ENCODE measurements around the gene IL1RL1.
A peak's percentile ranks its signal among the peaks of the same experiment; 100 is the strongest.

The IL1RL1 gene

DNA sequence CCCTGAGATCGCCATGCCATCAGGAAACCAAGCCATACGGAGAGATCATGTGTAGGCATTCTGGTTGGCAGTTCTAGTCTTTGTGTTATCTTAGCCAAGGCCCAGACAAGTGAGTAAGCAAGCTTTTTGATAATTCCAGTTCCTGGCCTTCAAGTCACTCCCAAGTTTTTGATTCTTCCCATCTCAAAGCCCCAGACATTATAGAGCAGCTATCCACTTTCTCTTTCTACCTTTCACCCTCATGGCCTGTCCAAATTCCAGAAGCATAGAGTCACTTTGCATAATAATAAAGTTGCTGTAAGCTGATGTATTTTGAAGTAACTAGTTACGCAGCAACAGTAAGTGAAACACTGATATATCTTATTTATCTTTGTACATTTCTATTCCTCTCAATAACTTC lies 26.8 kb upstream of the IL1RL1 start:
- H3K36me3 Mint-ChIP-seq, result peaks cover 1% of the 10 kb centered on the region
- H3K4me1 Mint-ChIP-seq, result no peaks in the 10 kb centered on the region
- H3K9me3 Mint-ChIP-seq, result no peaks in the 10 kb centered on the region

DNA sequence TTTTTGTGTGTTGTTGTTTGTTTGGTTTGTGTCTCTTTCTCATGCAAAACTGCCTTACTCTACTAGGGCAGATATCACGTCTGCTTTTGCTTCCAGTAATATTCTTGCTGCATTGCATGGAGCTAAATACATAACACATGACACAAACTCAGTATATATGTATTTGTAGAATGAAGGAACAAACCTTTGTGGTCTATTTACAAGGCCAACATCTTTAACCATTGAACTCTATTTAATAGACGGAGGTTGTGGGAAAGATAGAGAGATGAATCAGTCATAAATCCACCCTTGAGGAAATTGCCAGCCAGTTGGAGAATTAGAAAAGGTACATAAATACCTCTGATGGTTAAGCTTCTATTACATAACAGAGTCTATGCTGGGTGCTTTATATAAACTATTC lies 26.0 kb upstream of the IL1RL1 start:
- Mint-ChIP-seq H3K36me3 (peaks cover 1% of the 10 kb centered on the region), H3K4me3 (no peak overlapping the region)

More for the DNA sequence above, 26.8 kb upstream of the IL1RL1 start:
- no peak overlapping the region for H3K27ac Mint-ChIP-seq
- no peak overlapping the region for H3K4me3 Mint-ChIP-seq
- H3K27me3 Mint-ChIP-seq, result no peaks in the 10 kb centered on the region

DNA sequence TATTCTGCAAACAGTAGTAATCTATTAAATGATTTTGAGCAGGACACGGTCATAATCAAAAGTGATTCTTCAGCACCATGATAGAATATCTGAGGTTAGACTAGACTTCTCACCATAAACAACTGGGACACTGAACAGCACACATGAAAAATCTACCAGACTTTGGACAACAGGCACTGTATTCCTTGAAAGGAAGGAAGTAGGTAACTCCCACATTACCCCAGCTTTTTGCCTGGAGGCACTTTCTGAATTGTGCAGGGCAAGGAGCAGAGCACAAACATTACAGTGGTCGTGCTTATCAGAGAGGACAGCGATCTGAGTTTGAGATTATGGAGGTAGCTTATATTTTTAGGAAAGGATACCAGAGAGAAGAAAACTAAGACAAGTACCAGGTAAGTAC lies 25.3 kb upstream of the IL1RL1 start:
- H3K27me3 Mint-ChIP-seq, result no peaks in the 10 kb centered on the region
- H3K9me3 Mint-ChIP-seq, result no peaks in the 10 kb centered on the region
- H3K36me3 Mint-ChIP-seq, result peaks cover 1% of the 10 kb centered on the region
- no peaks in the 10 kb centered on the region for H3K4me1 Mint-ChIP-seq
- no peak overlapping the region for H3K27ac Mint-ChIP-seq
- no peak overlapping the region for H3K4me3 Mint-ChIP-seq

More for the DNA sequence above, 26.0 kb upstream of the IL1RL1 start:
- no peak overlapping the region for H3K27ac Mint-ChIP-seq
- no peaks in the 10 kb centered on the region for H3K9me3 Mint-ChIP-seq
- no peaks in the 10 kb centered on the region for H3K4me1 Mint-ChIP-seq
- H3K27me3 Mint-ChIP-seq, result no peaks in the 10 kb centered on the region

DNA sequence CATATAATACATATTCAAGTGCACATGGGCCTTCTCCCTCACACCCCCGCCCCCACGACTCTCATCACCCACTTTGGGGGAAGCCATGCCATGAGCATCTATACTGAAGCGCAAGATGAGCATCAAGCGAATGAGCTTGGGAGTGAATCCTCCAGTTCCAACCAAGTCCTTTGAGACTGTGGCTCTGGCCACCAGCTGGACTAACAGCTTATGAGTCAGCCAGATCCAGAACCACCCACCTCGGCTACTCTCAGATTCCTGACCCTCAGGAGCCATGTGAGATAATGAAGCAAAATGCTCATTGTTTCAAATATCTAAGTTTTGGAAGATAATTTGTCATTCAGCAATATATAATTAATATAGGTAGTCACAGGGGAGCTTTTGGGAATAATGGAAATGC lies 22.2 kb upstream of the IL1RL1 start:
- Mint-ChIP-seq H3K36me3 (peaks cover 1% of the 10 kb centered on the region), H3K4me1 (no peaks in the 10 kb centered on the region), H3K4me3 (no peak overlapping the region), H3K27ac (no peak overlapping the region), H3K9me3 (no peaks in the 10 kb centered on the region), H3K27me3 (no peaks in the 10 kb centered on the region)

DNA sequence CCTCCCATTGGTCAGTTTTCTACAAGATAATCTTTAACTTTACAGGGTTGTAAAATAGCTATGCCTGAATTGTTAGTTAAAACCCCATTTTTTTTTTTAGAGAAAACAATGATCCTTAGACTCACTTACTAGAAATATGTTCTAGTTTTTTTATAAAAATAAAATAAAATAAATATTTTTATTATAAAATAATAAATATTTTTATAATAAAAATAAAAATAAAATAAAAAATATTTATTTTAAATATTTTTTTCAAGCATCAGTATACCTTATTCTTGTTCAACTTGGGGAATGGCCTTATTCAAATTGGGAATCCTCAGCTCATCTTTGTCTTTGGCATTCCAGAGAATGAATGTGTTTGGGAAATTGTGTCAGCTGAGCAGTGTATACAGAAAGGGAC lies 20.8 kb upstream of the IL1RL1 start:
- Mint-ChIP-seq H3K27me3 (no peaks in the 10 kb centered on the region), H3K36me3 (peaks cover 1% of the 10 kb centered on the region), H3K27ac (no peak overlapping the region), H3K4me3 (no peak overlapping the region), H3K9me3 (no peaks in the 10 kb centered on the region), H3K4me1 (peaks cover 8% of the 10 kb centered on the region)

DNA sequence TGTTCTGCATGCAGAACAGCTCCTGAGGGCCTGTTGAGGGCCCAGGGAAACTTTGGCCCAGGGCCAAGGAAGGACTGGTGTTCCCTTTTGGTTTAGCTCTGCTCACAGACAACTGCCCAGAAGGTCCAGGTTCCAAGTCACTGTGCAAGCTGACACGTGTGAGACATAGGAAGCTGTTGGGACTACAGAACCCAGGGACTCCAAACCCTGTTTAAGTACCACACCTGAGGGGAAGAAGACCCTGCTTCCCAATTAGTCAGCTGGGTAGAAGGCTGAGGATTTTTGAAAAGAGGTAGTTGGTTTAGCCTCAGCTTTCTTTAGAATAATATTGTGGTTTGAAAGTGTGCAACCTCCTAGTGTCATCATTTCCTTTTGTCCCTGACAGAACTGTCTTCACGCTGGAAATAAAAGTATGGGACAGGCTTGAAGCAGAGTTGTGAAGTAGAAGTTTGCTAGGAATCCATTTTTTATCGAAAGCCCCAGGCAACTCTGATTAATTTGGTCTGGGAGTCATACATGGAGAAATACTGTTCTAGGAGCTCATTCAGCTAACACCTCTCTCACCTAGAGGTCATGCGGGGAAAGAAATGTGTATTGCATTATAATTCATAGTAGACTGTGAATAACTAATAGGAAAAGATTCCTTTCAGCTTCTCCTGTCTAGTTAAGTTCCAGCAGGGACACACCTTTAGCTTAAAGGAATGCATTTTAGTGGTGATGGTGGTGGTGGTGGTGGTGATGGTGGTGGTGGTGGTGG lies 19.9 kb upstream of the IL1RL1 start:
- H3K4me3 Mint-ChIP-seq, result no peak overlapping the region
- H3K4me1 Mint-ChIP-seq, result peaks cover 8% of the 10 kb centered on the region
- H3K27me3 Mint-ChIP-seq, result no peaks in the 10 kb centered on the region
- peaks cover 1% of the 10 kb centered on the region for H3K36me3 Mint-ChIP-seq
- H3K9me3 Mint-ChIP-seq, result no peaks in the 10 kb centered on the region
- H3K27ac Mint-ChIP-seq, result no peak overlapping the region

DNA sequence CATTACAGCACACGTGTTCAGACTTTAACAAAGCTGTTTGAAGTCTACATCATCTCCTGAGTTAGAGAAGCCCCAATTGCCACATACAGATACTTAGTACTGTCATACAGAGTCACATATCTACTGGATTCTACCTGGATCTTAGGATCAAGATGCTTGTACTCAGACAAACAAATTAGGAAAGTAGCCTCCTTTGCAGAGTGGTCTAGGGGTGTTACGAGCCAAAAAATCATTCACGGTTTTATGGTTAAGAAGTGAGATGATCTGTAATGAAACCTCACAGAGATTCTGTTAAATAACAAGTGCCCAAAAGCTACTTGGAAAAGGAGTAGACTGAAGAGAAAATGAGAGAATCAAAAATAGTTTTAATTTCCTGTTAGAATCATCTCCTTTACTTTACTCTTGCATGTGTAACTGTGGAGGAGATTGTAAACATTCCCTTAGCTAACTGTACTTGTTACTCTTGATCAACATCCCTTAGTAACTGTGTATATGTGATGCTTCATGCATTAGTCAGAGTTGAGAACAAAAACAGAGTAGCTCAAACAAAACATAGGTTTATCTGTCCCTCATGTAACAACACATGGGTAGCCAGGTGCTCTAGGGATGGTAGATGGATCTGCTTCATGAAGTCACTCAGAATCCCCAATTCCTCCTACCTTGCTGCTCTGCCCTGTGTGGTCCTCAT lies 16.4 kb upstream of the IL1RL1 start:
- H3K4me1 Mint-ChIP-seq, result peaks cover 8% of the 10 kb centered on the region
- no peaks in the 10 kb centered on the region for H3K36me3 Mint-ChIP-seq
- H3K9me3 Mint-ChIP-seq, result no peaks in the 10 kb centered on the region
- no peaks in the 10 kb centered on the region for H3K27me3 Mint-ChIP-seq
- no peak overlapping the region for H3K27ac Mint-ChIP-seq
- no peak overlapping the region for H3K4me3 Mint-ChIP-seq

DNA sequence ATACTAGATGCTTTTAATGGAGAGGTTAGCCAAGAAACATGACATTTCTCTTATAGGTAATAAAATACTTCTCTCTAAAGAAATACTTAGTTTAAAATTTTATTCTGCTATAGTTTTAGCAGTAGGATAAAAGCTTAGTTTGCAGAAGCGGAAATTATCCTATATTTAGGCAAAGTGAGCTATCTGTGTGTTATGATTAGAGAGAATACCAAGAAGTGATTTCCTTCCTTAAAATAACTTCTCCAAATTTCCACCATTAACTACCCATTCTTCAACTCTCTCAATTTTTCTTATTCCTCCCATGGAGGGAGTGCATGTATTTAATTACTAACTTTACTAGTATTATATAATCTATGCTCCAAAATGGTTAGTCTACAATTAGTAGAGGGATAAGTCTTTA lies 15.8 kb upstream of the IL1RL1 start:
- H3K27ac Mint-ChIP-seq, result no peak overlapping the region
- H3K9me3 Mint-ChIP-seq, result no peaks in the 10 kb centered on the region
- H3K27me3 Mint-ChIP-seq, result no peaks in the 10 kb centered on the region
- peaks cover 8% of the 10 kb centered on the region for H3K4me1 Mint-ChIP-seq
- H3K36me3 Mint-ChIP-seq, result no peaks in the 10 kb centered on the region
- no peak overlapping the region for H3K4me3 Mint-ChIP-seq

DNA sequence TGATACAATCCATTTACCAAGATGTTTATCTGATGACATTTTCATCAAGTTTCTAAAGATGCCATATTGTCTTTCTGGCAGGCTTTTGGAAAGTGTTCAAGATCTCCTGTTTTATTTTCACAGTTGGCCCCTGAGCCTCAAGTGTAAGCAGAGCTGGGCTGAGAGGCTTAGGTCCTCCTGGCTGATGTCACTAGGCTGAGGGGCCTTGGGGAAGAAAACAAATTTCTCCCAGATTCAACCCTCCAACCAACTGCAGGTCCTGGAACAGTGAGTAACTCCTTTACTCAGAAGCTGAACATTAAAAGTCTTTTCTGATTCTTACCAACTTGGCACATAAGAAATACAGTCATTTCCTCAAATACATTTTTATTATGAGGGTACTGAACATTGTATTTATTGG lies 14.9 kb upstream of the IL1RL1 start:
- peaks cover 13% of the 10 kb centered on the region for H3K4me1 Mint-ChIP-seq
- no peaks in the 10 kb centered on the region for H3K36me3 Mint-ChIP-seq
- no peak overlapping the region for H3K27ac Mint-ChIP-seq
- no peaks in the 10 kb centered on the region for H3K9me3 Mint-ChIP-seq
- H3K27me3 Mint-ChIP-seq, result no peaks in the 10 kb centered on the region
- no peak overlapping the region for H3K4me3 Mint-ChIP-seq

DNA sequence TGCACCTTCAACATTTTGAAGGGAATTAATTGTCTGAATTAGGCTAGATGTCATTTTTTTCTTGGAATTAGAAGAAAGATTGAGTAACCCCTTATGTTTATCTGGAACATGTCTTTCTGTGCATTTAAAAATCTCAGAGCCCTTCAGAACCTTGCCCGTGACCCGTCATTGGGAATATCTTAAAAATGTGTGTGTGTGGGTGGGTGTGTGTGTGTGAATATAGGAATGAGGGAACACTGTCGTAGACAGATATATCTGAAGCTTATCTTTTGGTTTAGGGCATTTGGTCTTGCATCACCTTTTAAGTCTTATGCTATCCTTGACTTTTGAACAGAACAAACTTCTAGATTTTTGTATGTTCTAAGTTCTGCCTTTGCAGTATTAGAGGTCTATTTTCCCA lies 13.5 kb upstream of the IL1RL1 start:
- H3K4me3 Mint-ChIP-seq, result no peak overlapping the region
- no peaks in the 10 kb centered on the region for H3K36me3 Mint-ChIP-seq
- H3K27ac Mint-ChIP-seq, result no peak overlapping the region
- peaks cover 21% of the 10 kb centered on the region for H3K4me1 Mint-ChIP-seq
- no peaks in the 10 kb centered on the region for H3K27me3 Mint-ChIP-seq
- H3K9me3 Mint-ChIP-seq, result no peaks in the 10 kb centered on the region

DNA sequence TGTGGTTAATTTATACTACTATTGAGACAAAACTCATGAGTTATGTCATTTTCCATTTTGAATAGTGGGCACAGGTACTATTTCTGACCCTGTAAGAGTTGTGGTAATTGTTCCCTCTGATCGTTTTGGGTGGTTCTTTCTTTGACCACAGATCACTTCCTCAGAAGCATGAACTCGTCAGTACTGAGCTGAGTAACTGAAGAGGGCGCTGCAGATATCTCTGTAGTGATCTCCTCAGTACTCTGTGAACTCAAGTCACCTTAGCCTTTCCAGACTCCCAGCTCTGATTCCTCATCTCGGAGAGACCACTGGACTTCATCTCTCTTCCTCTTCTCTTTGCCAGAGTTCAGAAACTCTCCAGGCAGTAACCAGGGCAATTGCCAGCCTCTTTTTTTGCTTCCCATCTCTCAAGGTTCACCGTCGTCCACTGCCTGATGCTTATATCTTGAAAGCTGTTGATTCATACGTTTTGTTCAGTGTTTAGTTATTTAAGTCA lies 9.4 kb upstream of the IL1RL1 start:
- no peak overlapping the region for H3K4me3 Mint-ChIP-seq
- H3K36me3 Mint-ChIP-seq, result no peaks in the 10 kb centered on the region
- H3K9me3 Mint-ChIP-seq, result no peaks in the 10 kb centered on the region
- H3K27me3 Mint-ChIP-seq, result no peaks in the 10 kb centered on the region
- peak overlapping the region; percentile 24 for H3K27ac Mint-ChIP-seq
- peaks cover 25% of the 10 kb centered on the region for H3K4me1 Mint-ChIP-seq

DNA sequence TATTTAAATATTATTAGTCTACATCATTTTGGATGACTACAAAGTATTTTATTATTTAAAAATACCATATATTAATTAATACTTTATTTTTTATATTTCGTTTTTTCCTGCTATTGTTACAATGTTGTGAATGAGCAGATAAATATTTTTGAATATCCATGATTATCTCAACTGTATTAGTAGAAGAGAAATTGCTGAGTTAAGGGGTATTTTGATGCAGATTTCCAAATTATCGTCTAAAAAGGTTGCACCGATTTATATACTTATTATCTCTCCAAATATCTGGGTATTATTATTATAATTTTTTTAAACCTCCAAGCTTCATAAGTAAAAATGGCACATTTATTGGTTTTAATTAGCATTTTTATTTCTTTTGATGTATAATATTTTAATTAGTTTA lies 8.9 kb upstream of the IL1RL1 start:
- Mint-ChIP-seq H3K9me3 (no peaks in the 10 kb centered on the region), H3K27me3 (no peaks in the 10 kb centered on the region), H3K27ac (no peak overlapping the region), H3K36me3 (no peaks in the 10 kb centered on the region), H3K4me1 (peaks cover 25% of the 10 kb centered on the region), H3K4me3 (no peak overlapping the region)

DNA sequence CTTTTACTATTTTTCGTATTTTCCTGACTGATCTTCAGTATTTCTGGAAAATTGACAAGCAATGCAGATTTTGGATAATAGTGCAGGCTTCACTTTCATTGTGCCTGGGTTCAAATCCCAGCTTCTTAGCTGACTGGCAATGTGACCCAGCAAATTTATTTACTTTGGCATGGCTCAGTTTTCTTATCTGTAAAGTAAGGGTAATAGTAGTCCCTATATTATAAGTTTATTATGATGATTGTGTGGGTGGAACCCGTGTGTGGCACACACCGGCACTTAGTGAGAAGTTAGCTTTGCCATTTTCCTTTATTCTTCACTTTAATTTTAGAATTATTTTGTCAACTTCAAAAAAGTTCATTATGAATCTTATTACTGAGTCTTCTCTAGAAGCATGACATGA lies 7.8 kb upstream of the IL1RL1 start:
- Mint-ChIP-seq H3K4me1 (peaks cover 25% of the 10 kb centered on the region), H3K36me3 (no peaks in the 10 kb centered on the region), H3K9me3 (no peaks in the 10 kb centered on the region), H3K4me3 (no peak overlapping the region), H3K27me3 (no peaks in the 10 kb centered on the region), H3K27ac (no peak overlapping the region)

DNA sequence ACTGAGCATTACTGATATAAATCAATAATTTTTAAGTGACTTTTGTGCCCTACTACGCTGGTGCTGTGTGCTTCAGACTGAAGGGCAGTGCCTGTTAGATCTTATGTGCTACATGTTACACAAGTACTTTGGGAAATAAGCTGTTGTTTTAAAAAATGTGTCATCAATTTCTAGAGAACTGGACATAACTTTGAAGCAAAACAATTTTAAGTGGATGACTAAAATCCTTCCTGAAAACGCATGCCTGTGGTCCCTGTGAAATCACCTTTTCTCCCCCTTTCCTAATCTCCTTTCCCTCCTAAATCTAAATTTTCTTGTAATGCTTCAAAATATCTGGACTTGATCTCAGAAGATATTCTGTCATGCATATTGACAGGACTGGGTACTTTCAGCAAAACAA lies 7.1 kb upstream of the IL1RL1 start:
- Mint-ChIP-seq H3K27ac (peak overlapping the region; percentile 18), H3K36me3 (no peaks in the 10 kb centered on the region), H3K9me3 (no peaks in the 10 kb centered on the region), H3K27me3 (no peaks in the 10 kb centered on the region), H3K4me3 (peak overlapping the region; percentile 5), H3K4me1 (peaks cover 25% of the 10 kb centered on the region)

DNA sequence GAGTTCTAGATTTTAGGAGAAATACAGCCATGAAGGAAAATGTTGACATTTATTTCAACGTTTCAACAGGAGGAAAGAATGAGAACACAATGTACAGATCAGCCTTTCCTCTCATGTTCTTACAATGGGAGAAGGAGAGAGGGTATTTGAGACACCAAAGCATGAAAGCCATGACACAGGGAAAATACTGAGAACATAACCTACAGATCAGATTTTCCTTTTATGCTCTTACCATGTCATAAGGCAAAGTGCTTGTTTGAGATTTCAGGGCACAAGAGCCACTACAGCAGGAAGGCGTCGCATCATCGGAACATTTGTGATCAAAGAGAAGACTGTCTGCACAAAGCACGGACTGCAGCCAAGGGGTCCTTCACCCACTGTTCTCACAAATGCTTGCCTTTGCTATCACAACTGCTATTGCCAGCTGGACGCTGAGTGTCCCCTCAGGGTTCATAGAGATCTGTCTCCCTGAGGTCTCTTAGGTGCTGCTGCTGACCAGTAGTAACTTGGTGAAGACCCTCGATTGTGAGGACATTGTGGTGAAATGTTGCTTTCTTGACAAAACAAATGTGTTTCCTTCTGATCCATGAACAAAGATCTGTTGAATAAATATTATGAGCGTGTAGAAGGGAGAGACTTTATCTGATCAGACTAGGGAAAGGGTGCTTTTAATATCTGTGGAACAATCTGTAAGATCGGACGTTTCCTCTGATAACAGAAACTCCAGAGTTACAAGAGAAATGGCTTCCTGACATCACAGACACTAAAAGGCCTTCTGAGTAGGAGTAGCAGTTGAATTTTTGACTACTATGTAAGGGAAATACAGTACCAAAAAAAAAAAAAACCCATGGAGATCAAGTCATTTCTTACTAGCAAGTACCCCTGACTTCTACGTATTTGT lies 6.4 kb upstream of the IL1RL1 start:
- H3K27ac Mint-ChIP-seq, result peak overlapping the region; percentile 60
- H3K4me3 Mint-ChIP-seq, result peak overlapping the region; percentile 5
- H3K4me1 Mint-ChIP-seq, result peaks cover 25% of the 10 kb centered on the region
- H3K27me3 Mint-ChIP-seq, result no peaks in the 10 kb centered on the region
- H3K9me3 Mint-ChIP-seq, result no peaks in the 10 kb centered on the region
- no peaks in the 10 kb centered on the region for H3K36me3 Mint-ChIP-seq

DNA sequence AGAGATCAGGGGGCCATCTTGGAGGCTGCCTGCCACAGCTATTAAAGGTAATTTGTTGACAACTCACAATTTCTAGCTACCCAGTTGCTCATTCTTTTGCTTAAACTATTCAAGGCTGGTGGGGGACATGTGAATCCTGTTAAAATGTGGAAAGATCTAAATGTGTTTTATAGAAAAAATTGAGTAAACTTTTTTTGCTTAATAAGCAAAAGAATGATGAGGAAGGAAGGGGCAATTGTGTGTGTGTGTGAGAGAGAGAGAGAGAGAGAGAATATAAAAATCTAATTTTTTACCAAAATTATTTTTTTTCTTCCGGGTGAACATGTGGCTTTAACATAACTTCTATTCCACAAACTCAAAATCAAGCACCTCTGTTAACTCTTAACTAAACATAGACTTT lies 5.2 kb upstream of the IL1RL1 start:
- Mint-ChIP-seq H3K27me3 (no peaks in the 10 kb centered on the region), H3K4me1 (peaks cover 24% of the 10 kb centered on the region), H3K27ac (no peak overlapping the region), H3K9me3 (no peaks in the 10 kb centered on the region), H3K36me3 (no peaks in the 10 kb centered on the region), H3K4me3 (no peak overlapping the region)
